Coronary artery (tissue), 2 donors: ENCODE results near the gene WIF1.

ENCODE experiments used
- DNase-seq: peaks from one replicate; pipeline ENCODE4 v3.0.0-alpha.2; 2017; ENCODE audit warnings: low spot score
- H3K27ac ChIP-seq, 2 donors: fragments of 200-600 bp; sonication (generic); one replicate each; pipeline ENCODE4 v1.5.1; 2016 to 2019
- H3K4me3 ChIP-seq: fragments of 200-600 bp; sonication (generic); 2 replicates; pipeline ENCODE4 v1.5.1; 2016; ENCODE audit warnings: mild to moderate bottlenecking, moderate library complexity
- CTCF ChIP-seq: fragments of 200-600 bp; sonication (generic); IDR thresholded peaks from one replicate; pipeline ENCODE4 v1.5.1; 2019; ENCODE audit warnings: antibody characterized with exemption

The WIF1 gene

GRCh38 chr12:65147312-65147905 lies 26.3 kb upstream of the WIF1 start:
- no peak overlapping the region for H3K4me3 ChIP-seq
- H3K27ac ChIP-seq: no peak overlapping the region
- DNase-seq: no peak
- TF ChIP-seq CTCF: no peak

- TF ChIP-seq CTCF: no peak
- no peak overlapping the region for H3K4me3 ChIP-seq
- H3K27ac ChIP-seq: no peak overlapping the region
- DNase-seq: no peak
These were observed 19.6 kb upstream of the WIF1 start for GRCh38 chr12:65140738-65141137.

GRCh38 chr12:65139389-65139788 lies 18.3 kb upstream of the WIF1 start:
- H3K4me3 ChIP-seq: no peak overlapping the region
- H3K27ac ChIP-seq: no peak overlapping the region
- no peak for DNase-seq
- no peak for TF ChIP-seq CTCF

GRCh38 chr12:65133879-65134278 lies 12.8 kb upstream of the WIF1 start:
- no peak for DNase-seq
- H3K27ac ChIP-seq: no peak overlapping the region
- H3K4me3 ChIP-seq: no peak overlapping the region
- TF ChIP-seq CTCF: no peak

GRCh38 chr12:65126482-65126881 lies 5.4 kb upstream of the WIF1 start:
- H3K4me3 ChIP-seq: no peak overlapping the region
- no peak for DNase-seq
- H3K27ac ChIP-seq: no peak overlapping the region
- TF ChIP-seq CTCF: no peak

GRCh38 chr12:65125975-65126374 lies 4.9 kb upstream of the WIF1 start:
- no peak for DNase-seq
- TF ChIP-seq CTCF: no peak
- Histone ChIP-seq H3K4me3 (no peak overlapping the region), H3K27ac (no peak overlapping the region)

GRCh38 chr12:65125247-65125646 lies 4.1 kb upstream of the WIF1 start:
- no peak for TF ChIP-seq CTCF
- no peak for DNase-seq
- Histone ChIP-seq H3K4me3 (no peak overlapping the region), H3K27ac (no peak overlapping the region)
